Activated naive CD4-positive, alpha-beta T cell treated with anti-CD3 and anti-CD28 coated beads, Interleukin-2, amount 50 U/mL, for 24 hours (primary cell): ENCODE data around the gene CEMIP.
"Not testable (repeated sequence)": the region's sequence is repeated elsewhere in the genome, so short reads cannot be mapped to it uniquely, and the experiment has no call there.

Source experiments
- H3K27ac Mint-ChIP-seq: one replicate; pipeline ENCODE4 v1.8.0; 2021; ENCODE audit warnings: mild to moderate bottlenecking, mixed read lengths
- H3K27me3 Mint-ChIP-seq: one replicate; pipeline ENCODE4 v1.8.0; 2021; ENCODE audit warnings: mixed read lengths
- H3K36me3 Mint-ChIP-seq: one replicate; pipeline ENCODE4 v1.8.0; 2021; ENCODE audit warnings: mixed read lengths
- H3K4me1 Mint-ChIP-seq: one replicate; pipeline ENCODE4 v1.8.0; 2021; ENCODE audit warnings: mixed read lengths
- H3K4me3 Mint-ChIP-seq: one replicate; pipeline ENCODE4 v1.8.0; 2021; ENCODE audit warnings: mild to moderate bottlenecking, mixed read lengths
- H3K9me3 Mint-ChIP-seq: one replicate; pipeline ENCODE4 v1.8.0; 2021; ENCODE audit warnings: mixed read lengths

CEMIP gene

DNA sequence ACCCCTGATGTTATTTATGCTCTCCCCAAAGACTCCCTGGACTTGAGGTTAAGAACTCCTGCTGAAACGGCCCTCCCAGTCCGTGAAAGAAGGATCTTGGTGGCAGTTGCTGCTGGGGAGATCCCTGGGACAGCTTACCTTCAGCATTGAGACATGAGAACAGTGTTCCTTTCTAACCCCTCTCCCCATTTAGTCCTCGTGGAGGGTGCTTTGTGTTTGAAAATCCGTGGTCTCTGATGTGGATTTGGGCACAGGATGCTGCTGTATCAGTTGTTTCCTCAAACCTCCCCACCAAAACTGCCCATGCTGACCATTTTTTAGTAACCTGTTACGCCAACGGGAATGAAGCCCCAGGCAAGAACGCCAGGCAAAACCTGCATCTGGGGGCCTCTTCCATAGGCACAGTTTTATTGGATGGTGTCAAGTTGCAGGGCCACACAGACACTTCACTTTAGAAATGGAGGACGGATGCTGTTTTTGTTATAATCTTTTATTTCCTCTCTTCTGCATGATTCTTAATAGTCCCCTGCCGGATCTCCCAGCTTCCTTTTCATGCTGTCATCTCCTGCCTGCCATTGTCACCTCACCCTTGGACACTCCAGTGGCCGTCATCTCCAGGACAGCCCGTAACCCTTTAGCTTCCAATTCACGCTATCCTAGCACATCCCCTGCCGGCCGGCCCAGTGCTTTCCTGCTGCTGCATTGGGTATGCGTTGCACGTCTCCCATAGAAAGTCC, 31.7 kb upstream of the CEMIP start:
- no peak overlapping the region for H3K4me3 Mint-ChIP-seq
- no peaks in the 10 kb centered on the region for H3K27me3 Mint-ChIP-seq
- peaks cover 11% of the 10 kb centered on the region for H3K36me3 Mint-ChIP-seq
- peaks cover 9% of the 10 kb centered on the region for H3K9me3 Mint-ChIP-seq
- H3K4me1 Mint-ChIP-seq: no peaks in the 10 kb centered on the region
- no peak overlapping the region for H3K27ac Mint-ChIP-seq

DNA sequence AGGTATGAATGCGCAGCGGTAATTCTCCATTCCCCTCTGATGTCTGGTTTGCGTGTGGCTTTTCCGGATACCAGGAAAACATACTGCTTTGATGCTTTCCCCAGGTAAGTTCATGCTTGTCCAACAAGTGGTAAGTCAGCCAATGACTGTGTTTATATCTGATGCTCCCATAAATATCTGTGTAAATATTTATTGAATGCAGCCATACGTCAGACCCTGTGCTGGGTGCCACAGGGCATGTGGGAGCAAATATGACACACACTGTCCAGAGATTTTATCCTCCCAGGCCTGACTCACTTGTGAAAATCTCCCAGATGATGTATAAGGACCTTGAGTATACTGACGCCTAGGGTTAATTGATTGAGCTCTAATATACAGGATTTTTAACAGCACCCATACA, 29.6 kb upstream of the CEMIP start:
- H3K4me3 Mint-ChIP-seq: no peak overlapping the region
- H3K27me3 Mint-ChIP-seq: no peaks in the 10 kb centered on the region

DNA sequence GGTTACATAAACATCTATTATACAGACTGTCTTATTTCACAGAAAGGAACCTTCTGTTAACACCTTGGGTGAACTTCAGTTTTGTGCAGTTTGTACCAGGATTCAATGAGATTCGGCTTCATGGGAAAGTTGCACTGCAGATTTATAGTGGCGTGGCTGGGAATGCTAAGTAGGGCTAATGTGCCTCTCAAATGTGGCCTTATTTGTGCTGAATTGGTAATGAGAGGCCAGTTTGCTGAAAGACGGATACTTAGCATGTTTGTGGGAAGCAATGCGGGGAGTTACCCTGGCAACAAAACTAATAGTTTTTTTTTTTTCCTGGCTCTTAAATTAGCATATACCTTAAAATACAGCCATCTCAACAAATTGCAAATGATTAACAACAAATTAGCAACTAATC, 28.6 kb upstream of the CEMIP start:
- H3K27ac Mint-ChIP-seq: no peak overlapping the region
- peaks cover 8% of the 10 kb centered on the region for H3K9me3 Mint-ChIP-seq
- H3K4me3 Mint-ChIP-seq: no peak overlapping the region
- H3K36me3 Mint-ChIP-seq: peaks cover 11% of the 10 kb centered on the region
- no peaks in the 10 kb centered on the region for H3K27me3 Mint-ChIP-seq
- no peaks in the 10 kb centered on the region for H3K4me1 Mint-ChIP-seq

More for the DNA sequence above, 29.6 kb upstream of the CEMIP start:
- peaks cover 11% of the 10 kb centered on the region for H3K36me3 Mint-ChIP-seq
- peaks cover 9% of the 10 kb centered on the region for H3K9me3 Mint-ChIP-seq
- no peak overlapping the region for H3K27ac Mint-ChIP-seq
- H3K4me1 Mint-ChIP-seq: no peaks in the 10 kb centered on the region

DNA sequence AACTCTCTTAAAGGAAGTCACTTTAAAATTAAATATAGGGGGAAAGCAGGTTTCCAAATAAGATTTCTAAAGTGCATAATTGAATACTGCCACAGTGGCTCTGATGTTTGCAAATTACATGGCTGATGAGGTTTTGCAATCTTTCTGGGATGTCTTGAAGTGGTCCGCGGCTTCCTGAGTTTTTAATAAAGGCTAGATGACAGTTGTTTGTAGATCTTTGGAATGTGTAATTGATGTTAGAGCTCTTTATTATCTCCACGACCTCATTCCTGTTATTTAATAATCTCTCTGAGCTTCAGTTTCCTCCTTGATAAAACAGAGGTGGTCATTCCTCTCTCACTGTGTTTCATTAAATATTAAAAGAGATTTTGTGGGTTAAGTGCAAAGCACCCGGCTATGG, 27.0 kb upstream of the CEMIP start:
- peaks cover 7% of the 10 kb centered on the region for H3K36me3 Mint-ChIP-seq
- H3K27ac Mint-ChIP-seq: no peak overlapping the region
- no peaks in the 10 kb centered on the region for H3K9me3 Mint-ChIP-seq
- H3K4me1 Mint-ChIP-seq: no peaks in the 10 kb centered on the region
- no peak overlapping the region for H3K4me3 Mint-ChIP-seq
- H3K27me3 Mint-ChIP-seq: no peaks in the 10 kb centered on the region

DNA sequence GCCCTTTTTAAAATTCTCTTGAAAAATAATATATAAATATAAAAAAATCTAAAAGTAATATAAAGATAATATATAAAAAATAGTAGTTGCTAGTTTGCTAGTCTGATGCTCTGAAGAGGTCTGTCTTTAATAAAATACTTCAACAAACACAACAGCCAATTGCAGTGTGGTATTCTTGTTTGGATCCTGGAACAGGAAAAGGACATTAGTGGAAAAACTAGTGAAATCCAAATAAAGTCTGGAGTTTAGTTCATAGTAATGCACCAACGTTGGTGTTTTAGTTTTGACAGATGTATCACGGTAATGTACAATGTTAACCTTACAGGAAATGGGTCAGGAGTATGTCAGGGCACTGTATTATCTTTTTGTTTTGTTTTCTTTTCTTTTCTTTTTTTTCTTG, 26.0 kb upstream of the CEMIP start:
- no peaks in the 10 kb centered on the region for H3K9me3 Mint-ChIP-seq
- no peaks in the 10 kb centered on the region for H3K27me3 Mint-ChIP-seq
- H3K4me3 Mint-ChIP-seq: no peak overlapping the region
- peaks cover 4% of the 10 kb centered on the region for H3K36me3 Mint-ChIP-seq
- H3K4me1 Mint-ChIP-seq: no peaks in the 10 kb centered on the region
- no peak overlapping the region for H3K27ac Mint-ChIP-seq

DNA sequence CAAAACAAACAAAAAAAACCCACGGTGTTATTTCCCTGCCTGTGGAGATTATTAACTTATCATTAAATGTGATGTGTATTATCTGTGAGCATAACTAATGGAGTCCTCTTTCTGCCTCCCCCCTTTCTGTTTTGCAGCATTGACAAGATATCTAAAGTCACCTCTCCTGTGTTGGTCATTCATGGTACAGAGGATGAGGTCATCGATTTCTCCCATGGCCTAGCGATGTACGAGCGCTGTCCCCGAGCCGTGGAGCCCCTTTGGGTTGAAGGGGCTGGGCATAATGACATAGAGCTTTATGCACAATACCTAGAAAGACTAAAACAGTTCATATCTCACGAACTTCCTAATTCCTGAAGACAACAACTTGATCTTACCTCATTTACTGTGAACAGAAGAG, 25.2 kb upstream of the CEMIP start:
- H3K27ac Mint-ChIP-seq: no peak overlapping the region
- H3K4me3 Mint-ChIP-seq: no peak overlapping the region
- no peaks in the 10 kb centered on the region for H3K4me1 Mint-ChIP-seq
- no peaks in the 10 kb centered on the region for H3K27me3 Mint-ChIP-seq
- H3K9me3 Mint-ChIP-seq: no peaks in the 10 kb centered on the region
- peaks cover 2% of the 10 kb centered on the region for H3K36me3 Mint-ChIP-seq

DNA sequence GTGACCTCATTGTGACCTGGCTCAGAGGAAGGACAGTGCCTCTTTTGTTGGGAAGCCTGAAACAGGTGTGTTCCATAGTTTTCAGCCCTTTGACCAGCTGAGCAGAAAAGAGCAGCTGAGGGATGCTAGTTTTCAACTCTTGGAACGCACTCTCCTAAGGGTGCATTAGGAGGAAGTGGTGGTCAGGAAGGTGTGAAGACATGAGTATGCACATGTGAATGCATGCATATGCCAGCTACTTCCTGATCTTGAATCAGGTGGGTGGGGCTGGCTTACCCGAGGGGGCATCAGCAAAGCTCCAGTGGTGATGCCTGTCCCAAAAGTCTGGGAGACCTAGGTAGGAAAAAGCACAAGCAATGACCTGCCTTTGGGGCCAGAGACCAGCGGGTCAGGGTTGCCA, 23.3 kb upstream of the CEMIP start:
- no peaks in the 10 kb centered on the region for H3K36me3 Mint-ChIP-seq
- no peaks in the 10 kb centered on the region for H3K9me3 Mint-ChIP-seq
- no peak overlapping the region for H3K27ac Mint-ChIP-seq
- H3K4me1 Mint-ChIP-seq: no peaks in the 10 kb centered on the region
- H3K4me3 Mint-ChIP-seq: no peak overlapping the region
- H3K27me3 Mint-ChIP-seq: no peaks in the 10 kb centered on the region

DNA sequence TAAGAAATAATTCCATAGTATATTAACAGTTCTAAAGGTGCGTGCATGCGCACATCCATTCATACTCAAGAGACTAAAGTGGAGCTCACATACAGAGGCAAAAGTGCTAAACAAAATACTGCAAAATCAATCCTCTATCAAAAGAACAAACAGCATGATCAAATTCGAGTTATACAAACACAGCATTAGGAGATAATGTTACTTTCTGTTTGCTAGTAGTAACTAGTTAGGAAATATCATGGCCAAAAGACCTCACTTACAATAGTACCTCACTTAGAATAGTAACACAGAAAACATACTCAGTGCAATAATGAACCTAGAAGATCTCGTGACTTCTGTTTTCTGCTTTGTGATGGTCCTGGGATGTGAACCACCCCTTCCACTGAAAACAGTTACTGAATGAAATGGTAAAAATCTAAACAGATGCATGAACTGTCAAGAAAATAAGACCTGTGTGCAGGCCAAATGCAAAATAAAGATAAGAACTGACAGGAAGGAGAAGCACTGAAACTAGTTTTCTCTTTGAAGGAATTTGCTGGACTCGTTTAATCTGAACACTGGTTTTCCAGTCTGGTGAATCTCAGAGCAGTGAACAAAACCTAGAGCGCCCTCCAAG, 20.9 kb upstream of the CEMIP start:
- H3K27me3 Mint-ChIP-seq: no peaks in the 10 kb centered on the region
- H3K36me3 Mint-ChIP-seq: no peaks in the 10 kb centered on the region
- no peaks in the 10 kb centered on the region for H3K4me1 Mint-ChIP-seq
- no peak overlapping the region for H3K4me3 Mint-ChIP-seq
- H3K9me3 Mint-ChIP-seq: no peaks in the 10 kb centered on the region
- H3K27ac Mint-ChIP-seq: no peak overlapping the region

DNA sequence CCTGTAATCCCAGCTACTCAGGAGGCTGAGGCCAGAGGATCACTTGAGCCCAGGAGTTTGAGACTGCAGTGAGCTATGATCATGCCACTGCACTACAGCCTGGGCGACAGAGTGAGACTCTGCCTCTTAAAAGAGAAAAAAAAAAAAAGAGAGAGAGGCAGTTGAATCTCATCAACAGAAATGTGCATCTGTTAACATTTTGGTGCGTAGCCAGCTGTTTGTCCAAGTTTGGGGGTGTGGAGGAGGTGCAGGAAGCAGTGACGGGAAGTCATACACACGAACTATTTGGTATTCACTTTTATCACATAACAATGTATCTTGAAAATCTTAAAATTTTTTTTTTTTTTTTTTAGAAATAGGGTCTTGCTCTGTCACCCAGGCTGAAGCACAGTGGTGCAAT, 18.2 kb upstream of the CEMIP start:
- Mint-ChIP-seq H3K36me3 (no peaks in the 10 kb centered on the region), H3K27me3 (no peaks in the 10 kb centered on the region), H3K9me3 (no peaks in the 10 kb centered on the region), H3K4me1 (no peaks in the 10 kb centered on the region), H3K27ac (no peak overlapping the region), H3K4me3 (no peak overlapping the region)

DNA sequence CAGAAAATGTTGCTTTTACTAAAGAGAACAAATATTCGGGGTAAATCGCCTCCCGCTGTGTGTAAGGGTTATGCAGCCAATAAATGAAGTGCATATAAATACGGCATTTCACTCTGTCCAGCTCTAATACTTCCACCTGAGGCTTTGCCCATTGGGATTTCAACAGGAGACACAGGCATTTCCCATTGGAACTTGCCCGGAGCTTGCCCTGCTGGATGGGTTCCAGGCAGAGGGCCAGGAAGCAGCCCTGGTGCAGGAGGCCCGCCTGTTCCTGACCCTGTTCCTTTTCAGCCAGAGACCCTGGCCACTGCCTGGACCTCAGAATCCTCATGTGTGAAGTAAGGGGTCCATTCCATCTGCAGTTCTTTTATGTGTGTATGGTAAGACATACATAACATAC, 17.4 kb upstream of the CEMIP start:
- H3K36me3 Mint-ChIP-seq: no peaks in the 10 kb centered on the region
- no peaks in the 10 kb centered on the region for H3K9me3 Mint-ChIP-seq
- H3K27ac Mint-ChIP-seq: no peak overlapping the region
- no peaks in the 10 kb centered on the region for H3K4me1 Mint-ChIP-seq
- H3K27me3 Mint-ChIP-seq: no peaks in the 10 kb centered on the region
- no peak overlapping the region for H3K4me3 Mint-ChIP-seq

DNA sequence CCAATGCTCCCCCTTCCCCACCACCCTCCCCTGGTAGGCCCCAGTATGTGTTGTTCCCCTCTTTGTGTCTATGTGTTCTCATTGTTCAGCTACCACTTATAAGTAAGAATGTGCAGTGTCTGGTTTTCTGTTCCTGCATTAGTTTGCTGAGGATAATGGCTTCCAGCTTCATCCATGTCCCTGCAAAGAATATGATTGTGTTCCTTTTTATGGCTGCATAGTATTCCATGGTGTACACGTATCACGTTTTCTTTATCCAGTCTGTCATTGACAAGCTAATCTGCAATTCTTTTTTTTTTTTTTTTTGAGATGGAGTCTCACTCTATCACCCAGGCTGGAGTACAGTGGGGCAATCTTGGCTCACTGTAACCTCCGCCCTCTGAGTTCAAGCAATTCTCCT, 15.9 kb upstream of the CEMIP start:
- not testable (repeated sequence) for H3K36me3 Mint-ChIP-seq, H3K4me1 Mint-ChIP-seq, H3K27me3 Mint-ChIP-seq, H3K27ac Mint-ChIP-seq, H3K4me3 Mint-ChIP-seq, H3K9me3 Mint-ChIP-seq

DNA sequence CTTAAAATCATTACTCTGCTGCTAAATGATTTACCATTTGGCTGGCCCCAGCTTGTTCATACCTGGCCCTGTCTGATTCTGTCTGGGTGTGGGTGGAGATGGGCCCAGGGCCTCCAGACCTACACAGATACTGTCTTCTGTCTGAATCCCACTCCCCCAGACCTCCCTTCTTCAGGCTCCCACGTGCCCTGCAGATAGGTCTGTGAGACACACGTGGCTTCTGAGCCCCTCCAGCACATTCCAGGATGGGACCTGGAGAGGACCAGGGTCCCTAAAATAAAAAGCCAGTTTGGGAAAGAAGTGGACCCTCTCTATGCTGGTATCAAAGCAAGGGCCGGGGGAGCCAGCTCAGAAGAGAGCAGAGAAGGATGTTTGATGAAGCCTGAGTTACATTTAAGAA, 14.6 kb upstream of the CEMIP start:
- no peaks in the 10 kb centered on the region for H3K27me3 Mint-ChIP-seq
- H3K4me1 Mint-ChIP-seq: no peaks in the 10 kb centered on the region
- H3K9me3 Mint-ChIP-seq: no peaks in the 10 kb centered on the region
- H3K4me3 Mint-ChIP-seq: no peak overlapping the region
- H3K36me3 Mint-ChIP-seq: no peaks in the 10 kb centered on the region
- no peak overlapping the region for H3K27ac Mint-ChIP-seq

DNA sequence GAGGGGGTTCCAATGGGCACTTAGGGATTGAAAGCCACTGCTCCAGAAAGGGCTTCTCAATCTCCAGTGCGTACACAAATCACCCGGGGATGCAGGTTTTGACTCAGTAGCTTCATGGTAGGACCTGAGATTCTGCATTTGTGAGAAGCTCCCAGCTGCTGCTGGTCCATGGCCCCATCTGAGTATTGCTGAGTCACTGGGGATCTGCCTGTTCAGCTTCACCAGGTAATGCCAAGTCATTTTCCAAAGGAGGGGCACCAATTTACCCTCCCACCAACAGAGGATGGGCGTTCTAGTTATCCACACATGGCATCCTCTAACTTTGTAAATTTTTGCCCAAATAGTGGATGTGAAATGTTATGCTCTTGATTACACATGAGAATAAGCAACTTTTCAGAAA, 12.9 kb upstream of the CEMIP start:
- H3K9me3 Mint-ChIP-seq: no peaks in the 10 kb centered on the region
- H3K27ac Mint-ChIP-seq: no peak overlapping the region
- no peaks in the 10 kb centered on the region for H3K4me1 Mint-ChIP-seq
- no peaks in the 10 kb centered on the region for H3K27me3 Mint-ChIP-seq
- no peaks in the 10 kb centered on the region for H3K36me3 Mint-ChIP-seq
- H3K4me3 Mint-ChIP-seq: no peak overlapping the region

DNA sequence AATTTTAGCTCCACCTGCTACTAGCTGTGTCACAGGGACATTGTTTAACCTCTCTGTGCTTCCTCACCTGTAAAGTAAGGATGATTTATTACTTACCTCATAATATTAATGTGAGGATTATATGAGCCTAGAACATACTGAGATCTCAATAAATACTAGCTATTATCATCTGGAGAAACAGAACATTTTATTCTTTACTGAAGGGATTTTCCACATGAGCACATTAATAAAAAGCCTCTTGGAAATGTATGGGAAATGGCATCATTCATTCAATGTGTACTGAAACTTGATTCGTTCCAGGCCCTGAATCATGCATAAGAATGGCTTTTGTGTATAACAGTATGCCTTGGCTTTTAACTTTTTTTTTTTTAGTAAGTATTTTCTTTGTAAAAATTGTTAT, 11.0 kb upstream of the CEMIP start:
- Mint-ChIP-seq H3K36me3 (no peaks in the 10 kb centered on the region), H3K27ac (no peak overlapping the region), H3K4me1 (no peaks in the 10 kb centered on the region), H3K9me3 (no peaks in the 10 kb centered on the region), H3K27me3 (no peaks in the 10 kb centered on the region), H3K4me3 (no peak overlapping the region)

DNA sequence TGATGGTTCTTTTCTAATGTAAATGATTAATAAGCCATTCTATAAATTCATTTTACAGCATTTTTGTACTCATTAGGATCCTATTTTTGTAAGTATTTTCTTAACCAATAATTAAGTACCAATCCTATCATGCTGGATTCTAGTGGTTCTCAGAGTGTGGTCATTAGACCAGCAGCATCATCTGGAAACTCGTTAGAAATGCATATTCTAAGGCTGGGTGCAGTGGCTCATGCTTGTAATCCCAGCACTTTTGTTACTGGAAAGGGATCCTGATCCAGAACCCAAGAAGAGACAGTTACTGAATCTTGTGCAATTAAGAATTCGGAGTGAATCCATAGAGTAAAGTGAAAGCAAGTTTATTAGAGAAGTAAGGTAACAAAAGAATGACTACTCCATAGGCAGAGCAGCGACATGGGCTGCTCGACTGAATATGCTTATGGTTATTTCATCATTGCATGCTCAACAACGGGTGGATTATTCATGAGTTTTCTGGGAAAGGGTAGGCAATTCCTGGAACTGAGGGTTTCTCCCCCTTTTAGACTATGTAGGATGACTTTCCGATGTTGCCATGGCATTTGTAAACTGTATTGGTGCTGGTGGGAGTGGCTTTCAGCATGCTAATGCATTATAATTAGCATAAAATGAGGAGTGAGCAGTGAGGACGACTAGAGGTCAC, 9.9 kb upstream of the CEMIP start:
- no peaks in the 10 kb centered on the region for H3K4me1 Mint-ChIP-seq
- H3K27ac Mint-ChIP-seq: no peak overlapping the region
- no peaks in the 10 kb centered on the region for H3K36me3 Mint-ChIP-seq
- H3K27me3 Mint-ChIP-seq: no peaks in the 10 kb centered on the region
- no peaks in the 10 kb centered on the region for H3K9me3 Mint-ChIP-seq
- no peak overlapping the region for H3K4me3 Mint-ChIP-seq

DNA sequence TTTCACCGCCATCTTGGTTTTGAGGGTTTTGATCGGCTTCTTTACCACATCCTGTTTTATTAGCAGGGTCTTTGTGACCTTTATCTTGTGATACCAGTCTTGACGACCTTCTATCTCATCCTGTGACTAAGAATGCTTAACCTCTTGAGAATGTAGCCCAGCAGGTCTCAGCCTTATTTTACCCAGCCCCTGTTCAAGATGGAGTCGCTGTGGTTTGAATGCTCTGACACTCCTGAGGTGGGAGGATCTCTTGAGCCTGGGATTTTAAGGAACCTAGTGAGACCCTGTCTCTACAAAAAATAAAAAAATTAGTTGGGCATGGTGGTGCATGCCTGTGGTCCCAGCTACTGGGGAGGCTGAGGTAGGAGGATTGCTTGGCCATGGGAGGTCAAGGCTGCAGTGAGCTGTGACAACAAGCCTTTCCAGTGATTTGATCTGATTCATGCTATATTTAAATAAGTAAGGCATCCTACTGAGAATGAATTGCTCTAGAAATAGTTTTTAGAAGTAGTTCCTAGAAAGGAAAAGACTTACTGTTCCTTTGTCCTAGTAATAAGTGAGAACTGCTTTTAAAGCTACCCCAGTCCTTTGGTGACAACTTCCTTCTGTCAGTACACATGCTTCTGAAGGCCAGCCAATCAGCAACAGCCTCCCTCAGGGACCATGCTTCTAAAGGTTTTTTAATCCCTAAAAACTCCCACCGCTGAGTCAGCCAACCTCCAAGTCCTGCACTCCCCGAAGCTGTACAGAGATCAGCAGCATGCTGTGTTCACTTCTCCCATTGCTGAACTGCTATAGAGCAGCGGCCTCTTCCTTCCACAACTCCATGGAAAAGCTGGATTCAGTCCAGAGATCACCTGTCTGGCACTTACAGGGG, 9.1 kb upstream of the CEMIP start:
- H3K27ac Mint-ChIP-seq: no peak overlapping the region
- no peaks in the 10 kb centered on the region for H3K9me3 Mint-ChIP-seq
- H3K27me3 Mint-ChIP-seq: peaks cover 2% of the 10 kb centered on the region
- no peaks in the 10 kb centered on the region for H3K36me3 Mint-ChIP-seq
- H3K4me3 Mint-ChIP-seq: no peak overlapping the region
- no peaks in the 10 kb centered on the region for H3K4me1 Mint-ChIP-seq
